ENCODE measurements around the gene RAPGEFL1.
"Not testable (repeated sequence)": the region's sequence is repeated elsewhere in the genome, so short reads cannot be mapped to it uniquely, and the experiment has no call there.

RAPGEFL1 gene

GRCh38 chr17:40177275-40177874 is at the start of gene RAPGEFL1:
TSS of gene RAPGEFL1 (plus strand) at chr17:40177470. CDS start at chr17:40177862, 392 bp downstream.
- peak; percentile 60 for DNase-seq

DNA sequence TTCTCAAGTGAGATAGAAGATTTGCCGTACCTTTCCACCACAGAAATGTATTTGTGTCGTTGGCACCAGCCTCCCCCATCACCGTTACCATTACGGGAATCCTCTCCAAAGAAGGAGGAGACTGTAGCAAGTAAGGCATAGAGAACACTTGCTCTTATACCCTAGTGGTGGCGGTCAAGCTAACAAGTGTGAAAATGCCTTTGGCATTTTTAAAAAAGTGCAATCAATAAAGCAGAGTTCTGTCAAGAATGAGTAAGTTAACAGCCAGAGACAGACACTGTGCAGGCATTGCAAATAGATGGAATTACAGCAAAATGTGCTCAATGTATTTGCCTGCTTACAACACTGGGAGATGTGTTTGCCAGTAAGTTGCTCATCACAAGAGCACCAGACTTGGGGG is 47.8 kb upstream of the RAPGEFL1 start:
- DNase-seq = no peak

DNA sequence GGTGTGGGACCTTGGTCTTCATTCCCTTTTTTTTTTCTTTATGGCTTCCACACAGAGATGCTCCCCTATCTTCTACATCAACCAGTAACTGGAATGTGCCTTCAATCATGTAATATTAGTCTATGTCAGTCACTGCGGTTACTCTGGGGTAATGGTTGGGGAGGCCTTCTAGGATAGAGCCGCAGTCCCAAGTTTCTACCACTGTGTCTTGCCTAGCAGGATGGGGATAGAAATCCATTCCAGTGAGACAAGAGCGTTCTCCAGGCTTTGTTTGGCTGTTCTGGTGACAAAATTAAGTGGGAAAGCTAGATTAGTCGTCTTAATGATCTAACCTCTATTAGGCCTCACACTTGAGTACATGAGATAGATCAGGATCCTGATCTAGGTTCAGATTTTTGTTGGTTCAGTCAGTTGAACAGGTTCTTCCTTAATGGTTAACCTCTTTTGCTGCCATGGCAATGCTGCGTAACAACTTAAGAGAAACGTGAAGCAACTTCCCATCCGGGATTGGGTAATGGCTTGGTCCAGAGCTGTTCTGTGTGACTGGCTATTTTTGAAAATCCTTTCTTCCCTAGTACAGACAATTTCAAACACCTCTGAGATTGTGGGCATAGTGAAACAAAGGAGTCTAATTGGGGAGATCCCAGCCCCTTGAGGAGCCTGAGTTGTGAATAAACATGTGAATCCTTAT is 46.8 kb upstream of the RAPGEFL1 start:
- no peak for DNase-seq

- no peak for DNase-seq
These were observed 43.1 kb upstream of the RAPGEFL1 start for GRCh38 chr17:40134184-40134583.

- no peak for DNase-seq
These were observed 41.5 kb upstream of the RAPGEFL1 start for GRCh38 chr17:40135817-40136216.

- no peak for DNase-seq
These were observed 37.7 kb upstream of the RAPGEFL1 start for GRCh38 chr17:40139566-40140058.

DNA sequence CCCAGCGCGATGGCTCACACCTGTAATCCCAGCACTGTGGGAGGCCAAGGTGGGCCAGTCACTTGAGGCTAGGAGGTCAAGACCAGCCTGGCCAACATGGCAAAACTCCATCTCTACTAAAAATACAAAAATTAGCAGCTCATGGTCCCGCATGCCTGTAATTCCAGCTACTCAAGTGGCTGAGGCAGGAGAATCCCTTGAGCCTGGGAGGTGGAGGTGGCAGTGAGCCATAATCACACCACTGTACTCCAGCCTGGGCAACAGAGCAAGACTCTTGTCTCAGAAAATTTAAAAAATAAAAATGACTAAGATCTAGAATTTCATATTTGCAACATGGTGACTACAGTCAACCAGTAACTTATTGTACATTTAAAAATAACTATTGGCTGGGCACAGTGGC is 34.1 kb upstream of the RAPGEFL1 start:
- not testable (repeated sequence) for DNase-seq

GRCh38 chr17:40145476-40145875 is 31.8 kb upstream of the RAPGEFL1 start:
- no peak for DNase-seq

GRCh38 chr17:40148527-40148926 is 28.7 kb upstream of the RAPGEFL1 start:
- no peak for DNase-seq

- no peak for DNase-seq
These were observed 27.0 kb upstream of the RAPGEFL1 start for GRCh38 chr17:40150276-40150675.

DNA sequence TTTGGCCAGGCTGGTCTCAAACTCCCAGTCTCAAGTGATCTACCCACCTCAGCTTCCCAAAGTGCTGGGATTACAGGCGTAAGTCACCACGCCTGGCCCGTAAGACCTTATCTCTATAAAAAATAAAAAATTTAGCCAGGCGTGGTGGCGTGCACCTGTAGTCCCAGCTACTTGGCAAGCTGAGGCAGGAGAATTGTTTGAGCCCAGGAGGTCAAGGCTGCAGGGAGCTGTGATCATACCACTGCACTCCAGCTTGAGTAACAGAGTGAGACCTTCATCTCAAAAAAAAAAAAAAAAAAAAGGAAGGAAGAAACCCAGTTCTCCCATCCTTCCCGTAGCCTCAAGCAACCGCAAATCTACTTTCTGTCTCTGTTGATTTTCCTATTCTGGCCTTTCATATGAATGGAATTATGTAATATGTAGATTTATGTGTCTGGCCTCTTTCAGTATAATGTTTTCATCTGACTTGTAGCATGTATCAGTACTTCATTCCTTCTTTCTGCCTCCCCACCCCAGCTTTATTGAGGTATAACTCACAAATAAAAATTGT is 25.8 kb upstream of the RAPGEFL1 start:
- no peak for DNase-seq

DNA sequence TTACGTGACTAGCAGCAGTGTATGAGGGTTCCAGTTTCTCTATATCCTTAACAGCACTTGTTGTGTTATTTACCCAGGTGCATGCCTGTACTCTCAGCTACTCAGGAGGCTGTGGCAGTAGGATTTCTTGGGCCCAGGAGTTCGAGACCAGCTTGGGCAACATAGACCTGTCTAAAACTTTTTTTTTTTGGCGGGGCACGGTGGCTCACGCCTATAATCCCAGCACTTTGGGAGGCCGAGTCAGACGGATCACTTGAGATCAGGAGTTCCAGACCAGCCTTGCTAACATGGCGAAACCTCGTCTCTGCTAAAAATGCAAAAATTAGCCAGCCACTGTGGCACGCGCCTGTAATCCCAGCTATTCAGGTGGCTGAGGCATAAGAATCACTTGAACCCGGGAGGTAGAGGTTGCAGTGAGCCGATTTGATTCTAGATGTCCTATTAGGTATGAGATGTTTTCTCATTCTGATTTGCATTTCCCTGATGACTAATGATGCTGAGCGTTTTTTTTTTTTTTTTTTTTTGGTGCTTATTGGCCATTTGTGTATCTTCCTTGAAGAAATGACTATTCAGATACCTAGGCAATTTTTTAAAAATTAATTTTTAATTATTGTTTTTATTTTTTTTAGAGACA is 23.6 kb upstream of the RAPGEFL1 start:
- DNase-seq = no peak

- no peak for DNase-seq
These were observed 19.3 kb upstream of the RAPGEFL1 start for GRCh38 chr17:40157973-40158372.

DNA sequence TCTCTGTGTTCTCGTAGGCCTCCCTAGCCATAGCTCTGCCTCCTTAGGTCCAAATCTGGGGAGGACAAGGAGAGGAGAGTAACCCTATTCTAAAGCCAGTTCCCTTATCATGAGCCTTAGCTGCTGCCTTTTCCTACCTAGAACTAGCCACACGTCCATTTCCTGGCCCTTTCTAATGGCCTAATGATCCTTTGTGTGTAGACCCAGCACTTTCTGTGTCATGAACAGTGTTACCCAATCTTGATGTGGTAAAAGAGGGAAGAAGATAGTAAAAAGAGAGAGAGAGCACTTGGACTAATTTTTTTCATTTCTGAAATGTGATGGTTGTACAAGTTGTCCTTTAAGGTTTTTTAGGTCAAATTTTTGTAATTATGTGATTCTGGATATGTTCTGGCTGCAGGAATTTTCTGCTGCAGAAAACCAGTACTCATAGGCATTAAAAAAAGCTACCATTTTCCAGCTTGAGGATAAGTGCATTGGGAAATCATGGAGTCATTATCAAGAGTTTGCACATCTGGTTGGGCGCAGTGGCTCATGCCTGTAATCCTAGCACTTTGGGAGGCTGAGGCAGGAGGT is 18.7 kb upstream of the RAPGEFL1 start:
- DNase-seq = no peak

DNA sequence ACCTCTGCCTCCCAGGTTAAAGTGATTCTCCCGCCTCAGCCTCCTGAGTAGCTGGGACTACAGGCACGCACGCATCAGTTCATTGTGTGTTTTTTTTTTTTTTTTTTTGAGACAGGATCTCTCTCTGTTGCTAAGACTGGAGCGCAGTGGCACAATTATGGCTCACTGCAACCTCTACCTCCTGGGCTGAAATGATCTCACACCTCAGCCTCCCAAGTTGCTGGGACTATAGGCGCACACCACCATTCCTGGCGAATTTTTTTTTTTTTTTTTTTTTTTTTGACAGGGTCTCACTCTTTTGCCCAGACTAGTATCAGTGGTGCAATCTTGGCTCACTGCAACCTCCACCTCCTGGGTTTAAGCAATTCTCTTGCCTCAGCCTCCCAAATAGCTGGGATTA is 17.8 kb upstream of the RAPGEFL1 start:
- no peak for DNase-seq

- no peak for DNase-seq
These were observed 9.5 kb upstream of the RAPGEFL1 start for GRCh38 chr17:40167685-40168261.

DNA sequence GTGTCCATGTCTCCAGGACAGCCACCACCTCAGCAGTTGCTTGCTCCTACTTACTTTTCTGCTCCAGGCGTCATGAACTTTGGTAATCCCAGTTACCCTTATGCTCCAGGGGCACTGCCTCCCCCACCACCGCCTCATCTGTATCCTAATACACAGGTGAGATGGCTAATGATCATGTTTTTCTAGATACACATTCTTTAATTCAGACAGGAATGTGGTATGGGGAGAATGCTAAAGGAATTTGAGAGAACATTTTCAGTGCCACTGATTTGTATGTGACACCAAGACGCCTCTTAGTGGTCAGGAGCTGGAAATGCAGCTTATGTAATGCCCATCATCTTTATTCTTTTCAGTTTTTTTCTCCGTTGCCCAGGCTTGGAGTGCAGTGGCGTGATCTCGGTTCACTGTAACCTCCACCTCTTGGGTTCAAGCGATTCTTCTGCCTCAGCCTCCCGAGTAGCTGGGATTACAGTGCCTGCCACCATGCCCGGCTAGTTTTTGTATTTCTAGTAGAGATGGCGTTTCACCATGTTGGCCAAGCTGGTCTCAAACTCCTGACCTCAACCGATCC is 8.9 kb upstream of the RAPGEFL1 start:
- DNase-seq = peak; percentile 77

- DNase-seq = no peak
These were observed 6.9 kb upstream of the RAPGEFL1 start for GRCh38 chr17:40170325-40170724.

DNA sequence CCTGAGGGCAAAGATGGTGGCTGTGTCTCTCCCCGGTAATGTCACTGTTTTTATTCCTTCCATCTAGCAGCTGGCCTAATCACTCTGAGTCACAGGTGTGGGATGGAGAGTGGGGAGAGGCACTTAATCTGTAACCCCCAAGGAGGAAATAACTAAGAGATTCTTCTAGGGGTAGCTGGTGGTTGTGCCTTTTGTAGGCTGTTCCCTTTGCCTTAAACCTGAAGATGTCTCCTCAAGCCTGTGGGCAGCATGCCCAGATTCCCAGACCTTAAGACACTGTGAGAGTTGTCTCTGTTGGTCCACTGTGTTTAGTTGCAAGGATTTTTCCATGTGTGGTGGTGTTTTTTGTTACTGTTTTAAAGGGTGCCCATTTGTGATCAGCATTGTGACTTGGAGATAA is 5.5 kb upstream of the RAPGEFL1 start:
- DNase-seq = no peak

DNA sequence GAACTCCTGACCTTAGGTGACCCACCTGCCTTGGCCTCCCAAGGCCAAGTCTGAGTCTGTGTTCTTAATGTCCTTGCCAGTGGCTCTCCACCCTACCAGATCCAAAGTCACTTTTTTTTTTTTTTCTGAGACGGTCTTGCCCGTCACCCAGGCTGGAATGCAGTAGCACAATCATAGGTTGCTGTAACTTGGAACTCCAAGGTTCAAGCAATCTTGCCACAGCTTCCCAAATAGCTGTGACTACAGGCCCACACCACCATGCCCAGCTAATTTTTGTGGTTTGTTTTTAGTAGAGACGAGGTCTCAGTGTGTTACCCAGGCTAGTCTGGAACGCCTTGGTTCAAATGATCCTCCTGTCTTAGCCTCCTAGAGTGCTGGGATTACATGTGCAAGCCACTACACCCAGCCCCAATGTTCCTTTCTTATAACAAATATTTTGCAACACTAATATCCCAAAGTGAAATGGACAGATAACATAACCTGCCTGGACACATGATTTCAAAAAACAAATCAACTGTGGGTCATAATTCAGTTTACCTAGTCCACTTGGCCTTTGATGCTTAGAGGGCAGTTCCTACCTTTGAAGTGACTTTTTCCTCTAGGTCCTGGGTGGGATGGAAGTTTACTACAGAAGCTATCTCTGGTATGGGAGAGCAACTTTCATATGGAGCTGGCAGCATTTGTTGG is 4.0 kb upstream of the RAPGEFL1 start:
- DNase-seq = no peak

DNA sequence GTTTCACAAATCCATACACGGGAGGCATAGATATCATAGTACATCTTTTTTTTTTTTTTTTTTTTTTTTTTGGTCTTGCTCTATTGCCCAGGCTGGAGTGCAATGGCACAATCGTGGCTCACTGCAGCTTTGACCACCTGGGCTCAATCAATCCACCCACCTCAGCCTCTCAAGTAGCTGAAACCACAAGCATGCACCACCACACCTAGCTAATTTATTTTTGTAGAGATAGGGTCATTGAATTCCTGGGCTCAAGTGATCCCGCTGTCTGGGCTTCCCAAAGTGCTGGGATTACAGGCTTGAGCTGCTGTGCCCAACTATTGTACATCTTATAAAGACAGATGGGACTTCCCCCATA is 3.5 kb upstream of the RAPGEFL1 start:
- DNase-seq = no peak

GRCh38 chr17:40174514-40174913 is 2.8 kb upstream of the RAPGEFL1 start:
- DNase-seq = no peak
